GM23338 (cell line): ENCODE measurements around the gene BNIP3. TPM values are rescaled to one million over a fixed set of nuclear protein-coding genes. Genes with fewer than 3 reads are reported as not detected.

Source experiments
- ATAC-seq: fragments of 200-7000 bp; cut with Tn5 transposase; 3 replicates; pipeline ENCODE4 v1.9.1; 2020
- DNase-seq: peaks from one replicate; pipeline ENCODE4 v3.0.0-alpha.2; 2015; ENCODE audit warnings: low spot score
- H2AFZ ChIP-seq: fragments of 200-600 bp; sonication (generic); 2 replicates; pipeline ENCODE4 v1.8.0; 2016; ENCODE audit warnings: antibody characterized with exemption, mild to moderate bottlenecking, moderate library complexity
- H3F3A ChIP-seq: fragments of 200-600 bp; sonication (generic); replicated peaks from 2 replicates; pipeline ENCODE4 v1.8.0; 2017; ENCODE audit warnings: antibody characterized with exemption, mixed run types, low read depth
- H3K27ac ChIP-seq: fragments of 200-600 bp; sonication (generic); 2 replicates; pipeline ENCODE4 v1.6.1; 2016; ENCODE audit warnings: low read depth
- H3K27me3 ChIP-seq: fragments of 200-600 bp; sonication (generic); 2 replicates; pipeline ENCODE4 v1.8.0; 2016; ENCODE audit warnings: mild to moderate bottlenecking, mixed run types, moderate library complexity; ENCODE audit not compliant: insufficient read depth
- H3K36me3 ChIP-seq: fragments of 200-600 bp; sonication (generic); 2 replicates; pipeline ENCODE4 v1.8.0; 2016; ENCODE audit warnings: mild to moderate bottlenecking; ENCODE audit not compliant: insufficient read depth
- H3K4me1 ChIP-seq: fragments of 200-600 bp; sonication (generic); 2 replicates; pipeline ENCODE4 v1.8.0; 2016; ENCODE audit warnings: mild to moderate bottlenecking, moderate library complexity; ENCODE audit not compliant: insufficient read depth
- H3K4me2 ChIP-seq: fragments of 200-600 bp; sonication (generic); 2 replicates; pipeline ENCODE4 v1.7.1; 2017; ENCODE audit warnings: mixed run types
- H3K4me3 ChIP-seq: fragments of 200-600 bp; sonication (generic); 2 replicates; pipeline ENCODE4 v1.6.1; 2016; ENCODE audit warnings: mixed run types
- H3K79me2 ChIP-seq: fragments of 200-600 bp; sonication (generic); replicated peaks from 2 replicates; pipeline ENCODE4 v1.8.0; 2017; ENCODE audit warnings: mild to moderate bottlenecking; ENCODE audit not compliant: insufficient read depth
- H3K9me2 ChIP-seq: fragments of 200-600 bp; sonication (generic); 2 replicates; pipeline ENCODE4 v1.8.0; 2017; ENCODE audit not compliant: insufficient read depth
- H4K20me1 ChIP-seq: fragments of 200-600 bp; sonication (generic); replicated peaks from 2 replicates; pipeline ENCODE4 v1.8.0; 2017; ENCODE audit warnings: mild to moderate bottlenecking; ENCODE audit not compliant: insufficient read depth
- H3K27ac Mint-ChIP-seq: 2 replicates; pipeline ENCODE4 v1.8.0; 2020; ENCODE audit warnings: inconsistent platforms, mild to moderate bottlenecking, moderate library complexity, mixed read lengths
- H3K27me3 Mint-ChIP-seq: 3 replicates; pipeline ENCODE4 v1.8.0; 2022; ENCODE audit warnings: low read depth, mild to moderate bottlenecking, moderate library complexity, mixed read lengths, inconsistent platforms; ENCODE audit not compliant: insufficient read depth, poor library complexity
- H3K36me3 Mint-ChIP-seq: 3 replicates; pipeline ENCODE4 v1.8.0; 2021; ENCODE audit warnings: low read depth, mild to moderate bottlenecking, inconsistent platforms, moderate library complexity, mixed read lengths
- H3K4me1 Mint-ChIP-seq: 3 replicates; pipeline ENCODE4 v1.8.0; 2020; ENCODE audit warnings: mild to moderate bottlenecking, inconsistent platforms, mixed read lengths
- H3K4me3 Mint-ChIP-seq: 3 replicates; pipeline ENCODE4 v1.8.0; 2021; ENCODE audit warnings: moderate library complexity, mild to moderate bottlenecking, inconsistent platforms, mixed read lengths
- H3K9me3 Mint-ChIP-seq: 3 replicates; pipeline ENCODE4 v1.8.0; 2020; ENCODE audit warnings: moderate library complexity, mild to moderate bottlenecking, inconsistent platforms, mixed read lengths
- CTCF ChIP-seq, 2 experiments: fragments of 200-600 bp in 1 of 2; sonication (generic) in 1 of 2; conservative IDR thresholded peaks; 2 replicates each; pipeline versions ENCODE4 v1.5.1 to v1.6.1; 2016 to 2017; ENCODE audit warnings: antibody characterized with exemption in 2 of 2, low read depth in 2 of 2, mild to moderate bottlenecking in 2 of 2, moderate library complexity in 1 of 2
- EZH2 ChIP-seq: fragments of 200-600 bp; sonication (generic); IDR thresholded peaks from one replicate; pipeline ENCODE4 v1.8.0; 2017; ENCODE audit warnings: antibody characterized with exemption, mild to moderate bottlenecking, low read depth; ENCODE audit not compliant: unreplicated experiment
- NANOG ChIP-seq: IDR thresholded peaks from 2 replicates; pipeline ENCODE4 v1.6.1; 2016; ENCODE audit warnings: antibody characterized with exemption, borderline replicate concordance
- POLR2AphosphoS5 ChIP-seq: IDR thresholded peaks from 2 replicates; pipeline ENCODE4 v1.6.1; 2016; ENCODE audit warnings: antibody characterized with exemption, low read depth
- ZNF114 ChIP-seq: fragments of 250-450 bp; sonication (Bioruptor Pico); IDR thresholded peaks from 2 replicates; pipeline ENCODE4 v1.5.0; 2020; ENCODE audit warnings: mild to moderate bottlenecking, moderate library complexity
- polyA plus RNA-seq: library from polyadenylated mRNA; unstranded; fragments of >200 nt; fragmentation: Nextera tagmentation; extraction: Ambion mirVana; gene quantifications from 2 replicates; pipeline ENCODE4 v1.2.1, GENCODE V29; 2016
- total RNA-seq: library from RNA; depleted of rRNA; stranded (reverse); fragments of >200 nt; shearing (Covaris generic); gene quantifications from 2 replicates; pipeline ENCODE4 v1.2.3, GENCODE V29; 2014
- TF ChIP-seq, protein P1 (sequence below): IDR thresholded peaks from 2 replicates; pipeline ENCODE4 v1.6.1; 2016; ENCODE audit warnings: antibody characterized with exemption
- TF ChIP-seq, protein P2 (sequence below): IDR thresholded peaks from one replicate; pipeline ENCODE4 v1.6.1; 2018; ENCODE audit warnings: antibody characterized with exemption; ENCODE audit not compliant: unreplicated experiment

The BNIP3 gene
- total and polyA plus RNA-seq, 2 experiments from 2014 or later = 46.3 to 75.0 TPM

DNA sequence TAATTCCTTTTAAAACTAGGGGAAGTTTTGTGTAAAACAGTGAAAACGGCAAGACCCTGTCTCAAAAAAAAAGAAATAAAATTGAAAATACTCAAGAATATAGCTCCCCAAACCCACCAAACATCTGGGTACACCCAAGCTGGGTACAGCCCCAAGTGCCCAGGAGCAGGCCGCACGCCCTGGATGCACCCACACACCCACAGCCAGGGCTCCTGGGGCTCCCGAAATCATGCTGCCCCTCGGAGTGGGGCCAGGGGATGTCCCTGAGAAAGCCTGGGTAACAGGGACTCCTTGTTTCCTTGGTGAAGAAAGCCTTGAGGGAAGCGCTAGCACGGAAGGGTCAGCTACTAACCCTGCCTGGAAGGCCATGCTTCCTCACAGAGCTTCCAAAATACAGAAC lies 10.1 kb downstream of the BNIP3 start:
- DNase-seq = no peak
- H3K36me3 ChIP-seq = peaks cover 9% of the 10 kb centered on the region; the same call in 1 of the 2 replicates

More for the DNA sequence above, 10.1 kb downstream of the BNIP3 start:
- Histone ChIP-seq H2AFZ (no peak overlapping the region), H4K20me1 (peaks cover 14% of the 10 kb centered on the region), H3F3A (no peaks in the 10 kb centered on the region), H3K9me2 (no peaks in the 10 kb centered on the region), H3K4me2 (no peak overlapping the region), H3K4me3 (no peak overlapping the region), H3K79me2 (peaks cover 32% of the 10 kb centered on the region), H3K27me3 (no peaks in the 10 kb centered on the region), H3K27ac (no peak overlapping the region), H3K4me1 (no peaks in the 10 kb centered on the region)
- peaks cover 5% of the 10 kb centered on the region for H3K27me3 Mint-ChIP-seq
- H3K4me1 Mint-ChIP-seq = peaks cover 5% of the 10 kb centered on the region; the same call in 1 of the 3 replicates
- no peak overlapping the region; the same call in 1 of the 2 replicates for H3K27ac Mint-ChIP-seq
- H3K9me3 Mint-ChIP-seq = no peaks in the 10 kb centered on the region; the same call in 2 of the 3 replicates
- H3K36me3 Mint-ChIP-seq = peaks cover 41% of the 10 kb centered on the region
- TF ChIP-seq POLR2AphosphoS5 (no peak), EZH2 (no peak), ZNF114 (no peak), CTCF (conservative IDR thresholded peaks at IDR 0.05; ENCODE audit: low read depth in 2 of 2) (no peak), NANOG (no peak)
- TF ChIP-seq, protein P1, sequence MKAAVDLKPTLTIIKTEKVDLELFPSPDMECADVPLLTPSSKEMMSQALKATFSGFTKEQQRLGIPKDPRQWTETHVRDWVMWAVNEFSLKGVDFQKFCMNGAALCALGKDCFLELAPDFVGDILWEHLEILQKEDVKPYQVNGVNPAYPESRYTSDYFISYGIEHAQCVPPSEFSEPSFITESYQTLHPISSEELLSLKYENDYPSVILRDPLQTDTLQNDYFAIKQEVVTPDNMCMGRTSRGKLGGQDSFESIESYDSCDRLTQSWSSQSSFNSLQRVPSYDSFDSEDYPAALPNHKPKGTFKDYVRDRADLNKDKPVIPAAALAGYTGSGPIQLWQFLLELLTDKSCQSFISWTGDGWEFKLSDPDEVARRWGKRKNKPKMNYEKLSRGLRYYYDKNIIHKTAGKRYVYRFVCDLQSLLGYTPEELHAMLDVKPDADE = no peak
- TF ChIP-seq, protein P2, sequence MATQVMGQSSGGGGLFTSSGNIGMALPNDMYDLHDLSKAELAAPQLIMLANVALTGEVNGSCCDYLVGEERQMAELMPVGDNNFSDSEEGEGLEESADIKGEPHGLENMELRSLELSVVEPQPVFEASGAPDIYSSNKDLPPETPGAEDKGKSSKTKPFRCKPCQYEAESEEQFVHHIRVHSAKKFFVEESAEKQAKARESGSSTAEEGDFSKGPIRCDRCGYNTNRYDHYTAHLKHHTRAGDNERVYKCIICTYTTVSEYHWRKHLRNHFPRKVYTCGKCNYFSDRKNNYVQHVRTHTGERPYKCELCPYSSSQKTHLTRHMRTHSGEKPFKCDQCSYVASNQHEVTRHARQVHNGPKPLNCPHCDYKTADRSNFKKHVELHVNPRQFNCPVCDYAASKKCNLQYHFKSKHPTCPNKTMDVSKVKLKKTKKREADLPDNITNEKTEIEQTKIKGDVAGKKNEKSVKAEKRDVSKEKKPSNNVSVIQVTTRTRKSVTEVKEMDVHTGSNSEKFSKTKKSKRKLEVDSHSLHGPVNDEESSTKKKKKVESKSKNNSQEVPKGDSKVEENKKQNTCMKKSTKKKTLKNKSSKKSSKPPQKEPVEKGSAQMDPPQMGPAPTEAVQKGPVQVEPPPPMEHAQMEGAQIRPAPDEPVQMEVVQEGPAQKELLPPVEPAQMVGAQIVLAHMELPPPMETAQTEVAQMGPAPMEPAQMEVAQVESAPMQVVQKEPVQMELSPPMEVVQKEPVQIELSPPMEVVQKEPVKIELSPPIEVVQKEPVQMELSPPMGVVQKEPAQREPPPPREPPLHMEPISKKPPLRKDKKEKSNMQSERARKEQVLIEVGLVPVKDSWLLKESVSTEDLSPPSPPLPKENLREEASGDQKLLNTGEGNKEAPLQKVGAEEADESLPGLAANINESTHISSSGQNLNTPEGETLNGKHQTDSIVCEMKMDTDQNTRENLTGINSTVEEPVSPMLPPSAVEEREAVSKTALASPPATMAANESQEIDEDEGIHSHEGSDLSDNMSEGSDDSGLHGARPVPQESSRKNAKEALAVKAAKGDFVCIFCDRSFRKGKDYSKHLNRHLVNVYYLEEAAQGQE = no peak
- no peak for ATAC-seq
- no peak overlapping the region for H3K4me3 Mint-ChIP-seq
